ENCODE data around the gene MCF2. TPM values are rescaled to one million over a fixed set of nuclear protein-coding genes. Genes with fewer than 3 reads are reported as not detected.

MCF2 gene
- total and polyA plus RNA-seq, 2 donors (not counting 1 experiment from before 2014, with no cell fraction given): 0.39 to 0.54 TPM

DNA sequence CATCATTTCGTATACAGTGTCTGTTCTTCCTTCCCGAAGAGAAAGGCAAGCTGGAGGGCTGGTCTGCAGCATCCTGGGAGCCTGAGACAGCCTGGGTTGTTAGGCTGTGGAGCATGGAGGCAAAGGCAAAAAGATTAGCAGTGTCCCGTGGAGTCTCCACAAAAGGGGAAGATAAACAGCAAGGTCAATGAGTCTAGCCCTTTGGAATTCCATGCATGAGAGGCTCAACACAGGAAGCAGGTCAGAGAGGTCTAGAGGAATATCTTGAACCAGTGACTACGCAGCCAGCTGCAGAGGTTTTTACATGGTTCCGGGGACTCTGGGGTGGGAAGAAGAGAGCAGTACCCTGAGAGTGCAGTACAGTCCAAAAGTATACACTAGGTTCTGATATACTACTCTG lies 12.2 kb upstream of the MCF2 start:
- Histone ChIP-seq H3K4me1 (ENCODE audit: control insufficient read depth in 2 of 2, insufficient read depth in 2 of 2, low read length in 2 of 2) (no peaks in the 10 kb centered on the region), H4K20me1 (ENCODE audit: control insufficient read depth, insufficient read depth, low read length, poor library complexity, severe bottlenecking) (no peaks in the 10 kb centered on the region), H3K4me2 (replicated peaks; ENCODE audit: low read depth, low read length, poor library complexity, severe bottlenecking) (no peak overlapping the region), H3K4me3 (ENCODE audit: control extremely low read depth in 1 of 5, extremely low read depth in 1 of 5, insufficient read depth in 1 of 5, low read depth in 2 of 5, low read length in 4 of 5) (no peak overlapping the region), H3K27me3 (replicated peaks in 1 of 4; ENCODE audit: control extremely low read depth in 1 of 4, control insufficient read depth in 3 of 4, insufficient read depth in 4 of 4, low read length in 3 of 4) (no peaks in the 10 kb centered on the region), H3K36me3 (replicated peaks in 1 of 2; ENCODE audit: control extremely low read depth in 1 of 2, control insufficient read depth in 1 of 2, extremely low read depth in 1 of 2, insufficient read depth in 2 of 2, low read length in 1 of 2) (no peaks in the 10 kb centered on the region), H2AFZ (ENCODE audit: insufficient read depth, low read depth, low read length, poor library complexity, severe bottlenecking) (no peak overlapping the region), H3K9me3 (ENCODE audit: control extremely low read depth in 1 of 3, control insufficient read depth in 2 of 3, insufficient read depth in 1 of 3, low read length in 2 of 3) (no peaks in the 10 kb centered on the region), H3K9ac (ENCODE audit: low read length) (no peak overlapping the region), H3K27ac (ENCODE audit: low read length in 2 of 2) (no peak overlapping the region), H3K79me2 (ENCODE audit: control insufficient read depth, insufficient read depth, low read length) (no peaks in the 10 kb centered on the region)
- ChIA-PET CTCF (interaction anchor here (0.7 kb wide), 1 partner anchor 125 kb away, joined by 4 read pairs; no protein-coding TSS in a partner anchor), POLR2A (no interaction called here)
- intact Hi-C loops (cut with micrococcal nuclease): no loop called here
- Mint-ChIP-seq H3K27ac (no peak overlapping the region), H3K4me1 (peaks cover 5% of the 10 kb centered on the region), H3K9me3 (ENCODE audit: insufficient read depth) (no peaks in the 10 kb centered on the region), H3K4me3 (no peak overlapping the region), H3K27me3 (no peaks in the 10 kb centered on the region)
- TF ChIP-seq, protein P1, sequence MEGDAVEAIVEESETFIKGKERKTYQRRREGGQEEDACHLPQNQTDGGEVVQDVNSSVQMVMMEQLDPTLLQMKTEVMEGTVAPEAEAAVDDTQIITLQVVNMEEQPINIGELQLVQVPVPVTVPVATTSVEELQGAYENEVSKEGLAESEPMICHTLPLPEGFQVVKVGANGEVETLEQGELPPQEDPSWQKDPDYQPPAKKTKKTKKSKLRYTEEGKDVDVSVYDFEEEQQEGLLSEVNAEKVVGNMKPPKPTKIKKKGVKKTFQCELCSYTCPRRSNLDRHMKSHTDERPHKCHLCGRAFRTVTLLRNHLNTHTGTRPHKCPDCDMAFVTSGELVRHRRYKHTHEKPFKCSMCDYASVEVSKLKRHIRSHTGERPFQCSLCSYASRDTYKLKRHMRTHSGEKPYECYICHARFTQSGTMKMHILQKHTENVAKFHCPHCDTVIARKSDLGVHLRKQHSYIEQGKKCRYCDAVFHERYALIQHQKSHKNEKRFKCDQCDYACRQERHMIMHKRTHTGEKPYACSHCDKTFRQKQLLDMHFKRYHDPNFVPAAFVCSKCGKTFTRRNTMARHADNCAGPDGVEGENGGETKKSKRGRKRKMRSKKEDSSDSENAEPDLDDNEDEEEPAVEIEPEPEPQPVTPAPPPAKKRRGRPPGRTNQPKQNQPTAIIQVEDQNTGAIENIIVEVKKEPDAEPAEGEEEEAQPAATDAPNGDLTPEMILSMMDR (IDR thresholded peaks at IDR 0.05): no peak
- no peak for TF ChIP-seq EZH2 (IDR thresholded peaks at IDR 0.05; ENCODE audit: borderline replicate concordance, insufficient read depth, low read depth, low read length, poor library complexity, severe bottlenecking)
- no peak for DNase-seq
- WGBS (ENCODE audit: insufficient coverage): 100% methylated on average over 1 of the region's 5 CpGs
- no peak for ATAC-seq (ENCODE audit: low read depth)

GRCh38 chrX:139702658-139703057 lies 5.3 kb downstream of the MCF2 start:
- H3K4me1 ChIP-seq (ENCODE audit: control insufficient read depth in 2 of 2, insufficient read depth in 2 of 2, low read length in 2 of 2): no peaks in the 10 kb centered on the region
- no peak overlapping the region for H3K27ac ChIP-seq (ENCODE audit: low read length in 2 of 2)
- CTCF ChIA-PET: no interaction called here
- Mint-ChIP-seq H3K27ac (no peak overlapping the region), H3K4me1 (no peaks in the 10 kb centered on the region), H3K9me3 (ENCODE audit: insufficient read depth) (peaks cover 4% of the 10 kb centered on the region), H3K27me3 (no peaks in the 10 kb centered on the region), H3K4me3 (no peak overlapping the region)
- WGBS (ENCODE audit: insufficient coverage): no CpG with 5 or more reads among the region's 3 CpGs
- no peak overlapping the region for H3K9ac ChIP-seq (ENCODE audit: low read length)
- TF ChIP-seq, protein P1 (IDR thresholded peaks at IDR 0.05): no peak
- TF ChIP-seq EZH2 (IDR thresholded peaks at IDR 0.05; ENCODE audit: borderline replicate concordance, insufficient read depth, low read depth, low read length, poor library complexity, severe bottlenecking): no peak
- H3K4me3 ChIP-seq (ENCODE audit: control extremely low read depth in 1 of 5, extremely low read depth in 1 of 5, insufficient read depth in 1 of 5, low read depth in 2 of 5, low read length in 4 of 5): no peak overlapping the region
- H3K4me2 ChIP-seq (replicated peaks; ENCODE audit: low read depth, low read length, poor library complexity, severe bottlenecking): no peak overlapping the region
- no peak overlapping the region for H2AFZ ChIP-seq (ENCODE audit: insufficient read depth, low read depth, low read length, poor library complexity, severe bottlenecking)
- H3K79me2 ChIP-seq (ENCODE audit: control insufficient read depth, insufficient read depth, low read length): no peaks in the 10 kb centered on the region
- no peaks in the 10 kb centered on the region for H3K36me3 ChIP-seq (replicated peaks in 1 of 2; ENCODE audit: control extremely low read depth in 1 of 2, control insufficient read depth in 1 of 2, extremely low read depth in 1 of 2, insufficient read depth in 2 of 2, low read length in 1 of 2)
- intact Hi-C loops (cut with micrococcal nuclease): no loop called here
- ATAC-seq (ENCODE audit: low read depth) (no peak), DNase-seq (no peak)
- no peaks in the 10 kb centered on the region for H3K27me3 ChIP-seq (replicated peaks in 1 of 4; ENCODE audit: control extremely low read depth in 1 of 4, control insufficient read depth in 3 of 4, insufficient read depth in 4 of 4, low read length in 3 of 4)
- POLR2A ChIA-PET: no interaction called here
- no peaks in the 10 kb centered on the region for H4K20me1 ChIP-seq (ENCODE audit: control insufficient read depth, insufficient read depth, low read length, poor library complexity, severe bottlenecking)
- no peaks in the 10 kb centered on the region for H3K9me3 ChIP-seq (ENCODE audit: control extremely low read depth in 1 of 3, control insufficient read depth in 2 of 3, insufficient read depth in 1 of 3, low read length in 2 of 3)
